DOHH2 (cell line): ENCODE data around the gene CCDC197.

ENCODE experiments used
- H3F3A ChIP-seq: fragments of 200-600 bp; sonication (generic), shearing (Covaris generic); 2 replicates; pipeline ENCODE4 v1.6.0; 2016; ENCODE audit warnings: antibody characterized with exemption, mild to moderate bottlenecking; ENCODE audit not compliant: control insufficient read depth, insufficient read depth
- H3K27ac ChIP-seq: fragments of 200-600 bp; sonication (generic); 2 replicates; pipeline ENCODE4 v1.5.1; 2014; ENCODE audit warnings: low read depth, mild to moderate bottlenecking, low read length, moderate library complexity
- H3K27me3 ChIP-seq: fragments of 200-600 bp; sonication (generic); 2 replicates; pipeline ENCODE4 v1.6.1; 2014; ENCODE audit warnings: mild to moderate bottlenecking, low read length, mixed read lengths; ENCODE audit not compliant: control insufficient read depth
- H3K36me3 ChIP-seq: fragments of 200-600 bp; sonication (generic); 2 replicates; pipeline ENCODE4 v1.6.1; 2014; ENCODE audit warnings: mild to moderate bottlenecking, low read length, moderate library complexity, mixed read lengths; ENCODE audit not compliant: control insufficient read depth
- H3K4me1 ChIP-seq: fragments of 200-600 bp; sonication (generic); 2 replicates; pipeline ENCODE4 v1.6.1; 2014; ENCODE audit warnings: mild to moderate bottlenecking, low read length, mixed read lengths; ENCODE audit not compliant: control insufficient read depth
- H3K4me2 ChIP-seq: fragments of 200-600 bp; sonication (generic); 2 replicates; pipeline ENCODE4 v1.6.0; 2014; ENCODE audit warnings: mild to moderate bottlenecking, low read length, moderate library complexity
- H3K4me3 ChIP-seq: fragments of 200-600 bp; sonication (generic); 2 replicates; pipeline ENCODE4 v1.5.1; 2014; ENCODE audit warnings: mild to moderate bottlenecking, low read length, mixed read lengths
- H3K79me2 ChIP-seq: fragments of 200-600 bp; sonication (generic); 2 replicates; pipeline ENCODE4 v1.6.1; 2014; ENCODE audit warnings: mild to moderate bottlenecking, low read length, mixed read lengths; ENCODE audit not compliant: control insufficient read depth
- H3K9me2 ChIP-seq: fragments of 200-600 bp; sonication (generic); replicated peaks from 2 replicates; pipeline ENCODE4 v1.6.1; 2014; ENCODE audit warnings: mild to moderate bottlenecking, low read length, mixed read lengths; ENCODE audit not compliant: control insufficient read depth
- H3K9me3 ChIP-seq: fragments of 200-600 bp; sonication (generic); 2 replicates; pipeline ENCODE4 v1.6.1; 2014; ENCODE audit warnings: antibody characterized with exemption, low read length, mixed read lengths; ENCODE audit not compliant: control insufficient read depth, insufficient read depth
- H4K20me1 ChIP-seq: fragments of 200-600 bp; sonication (generic); 2 replicates; pipeline ENCODE4 v1.6.0; 2014; ENCODE audit warnings: low read depth, mild to moderate bottlenecking, antibody characterized with exemption, low read length, moderate library complexity; ENCODE audit not compliant: control insufficient read depth, insufficient read depth
- CTCF ChIP-seq: fragments of 200-600 bp; sonication (generic); IDR thresholded peaks from one replicate; pipeline ENCODE4 v1.5.1; 2014; ENCODE audit warnings: antibody characterized with exemption, mild to moderate bottlenecking, low read depth, low read length; ENCODE audit not compliant: poor library complexity, severe bottlenecking
- EZH2phosphoT487 ChIP-seq: fragments of 200-600 bp; sonication (generic); IDR thresholded peaks from 2 replicates; pipeline ENCODE4 v1.6.1; 2017; ENCODE audit warnings: borderline replicate concordance, mild to moderate bottlenecking, antibody characterized with exemption, low read length, moderate library complexity, mixed read lengths

Gene CCDC197

GRCh38 chr14:94005324-94006073, 8.4 kb downstream of the CCDC197 start:
- H3K36me3 ChIP-seq = no peaks in the 10 kb centered on the region
- no peaks in the 10 kb centered on the region for H3K79me2 ChIP-seq
- H3F3A ChIP-seq = no peaks in the 10 kb centered on the region
- no peak overlapping the region for H3K4me3 ChIP-seq
- peaks cover 8% of the 10 kb centered on the region for H3K4me1 ChIP-seq
- H3K27me3 ChIP-seq = peaks cover 7% of the 10 kb centered on the region
- H4K20me1 ChIP-seq = no peaks in the 10 kb centered on the region
- H3K9me2 ChIP-seq = no peaks in the 10 kb centered on the region
- no peak overlapping the region for H3K27ac ChIP-seq
- H3K4me2 ChIP-seq = no peak overlapping the region
- H3K9me3 ChIP-seq = no peaks in the 10 kb centered on the region
- no peak for TF ChIP-seq EZH2phosphoT487
- TF ChIP-seq CTCF = peak; percentile 74

GRCh38 chr14:94008234-94008633, 11.1 kb downstream of the CCDC197 start:
- H3K27ac ChIP-seq = no peak overlapping the region
- no peak overlapping the region for H3K4me2 ChIP-seq
- H3K9me3 ChIP-seq = no peaks in the 10 kb centered on the region
- H3K36me3 ChIP-seq = no peaks in the 10 kb centered on the region
- H3K27me3 ChIP-seq = peaks cover 14% of the 10 kb centered on the region
- no peaks in the 10 kb centered on the region for H3K79me2 ChIP-seq
- no peak overlapping the region for H3K4me3 ChIP-seq
- no peaks in the 10 kb centered on the region for H4K20me1 ChIP-seq
- H3F3A ChIP-seq = no peaks in the 10 kb centered on the region
- H3K9me2 ChIP-seq = no peaks in the 10 kb centered on the region
- TF ChIP-seq EZH2phosphoT487 (no peak), CTCF (no peak)
- H3K4me1 ChIP-seq = peaks cover 10% of the 10 kb centered on the region

DNA sequence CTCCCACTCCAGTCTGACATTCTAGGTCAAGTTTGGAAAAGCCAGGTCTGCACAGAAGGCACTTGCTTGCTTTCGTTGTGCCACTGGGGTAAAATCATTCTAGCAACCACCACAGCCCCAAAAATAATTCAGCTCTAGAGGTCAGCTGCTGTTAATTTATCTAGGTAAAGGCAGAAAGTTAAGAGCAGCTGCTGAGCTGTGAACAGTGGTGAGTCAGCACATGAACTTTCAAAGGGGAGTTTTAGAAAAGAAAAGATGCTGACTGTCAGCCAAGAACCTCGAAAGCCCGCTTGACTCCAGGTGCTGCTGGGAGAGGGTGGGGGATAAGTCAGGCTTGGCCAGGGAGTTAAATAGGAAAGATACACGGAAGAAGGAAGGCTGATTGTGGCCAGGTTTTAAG, 12.7 kb downstream of the CCDC197 start:
- Histone ChIP-seq H3K4me1 (peaks cover 10% of the 10 kb centered on the region), H3K27me3 (peaks cover 17% of the 10 kb centered on the region), H3K9me2 (no peaks in the 10 kb centered on the region), H3K9me3 (no peaks in the 10 kb centered on the region), H3K4me2 (no peak overlapping the region), H3K36me3 (no peaks in the 10 kb centered on the region), H3K79me2 (no peaks in the 10 kb centered on the region), H3K4me3 (no peak overlapping the region), H3K27ac (no peak overlapping the region), H3F3A (no peaks in the 10 kb centered on the region), H4K20me1 (no peaks in the 10 kb centered on the region)
- no peak for TF ChIP-seq CTCF
- TF ChIP-seq EZH2phosphoT487 = no peak
